GM21576 (cell line): ENCODE measurements around the gene POLK.
A peak's percentile ranks its signal among the peaks of the same experiment; 100 is the strongest.
"Not testable (repeated sequence)": the region's sequence is repeated elsewhere in the genome, so short reads cannot be mapped to it uniquely, and the experiment has no call there.

Experiments
- ATAC-seq: cut with Tn5 transposase; IDR thresholded peaks from one replicate; pipeline ENCODE4 v1.9.1; 2021; ENCODE audit warnings: mild to moderate bottlenecking, moderate library complexity; ENCODE audit not compliant: unreplicated experiment

The POLK gene

DNA sequence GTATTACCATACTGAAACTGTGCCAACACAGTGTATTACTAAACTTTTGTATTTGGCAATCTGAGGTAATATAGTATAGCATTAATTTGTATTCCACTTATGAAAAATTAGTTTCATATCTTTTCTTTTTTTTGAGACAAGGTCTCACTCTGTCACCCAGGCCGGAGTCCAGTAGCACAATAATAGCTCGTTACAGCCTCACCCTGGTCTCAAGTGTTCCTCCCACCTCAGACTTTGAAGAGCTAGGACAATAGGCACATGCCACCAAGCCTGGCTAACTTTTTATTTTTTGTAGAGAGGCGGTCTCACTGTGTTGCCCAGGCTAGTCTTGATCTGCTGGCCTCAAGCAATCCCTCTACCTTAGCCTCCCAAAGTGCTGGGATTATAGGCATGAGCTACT lies 36.1 kb downstream of the POLK start:
- ATAC-seq, result no peak

DNA sequence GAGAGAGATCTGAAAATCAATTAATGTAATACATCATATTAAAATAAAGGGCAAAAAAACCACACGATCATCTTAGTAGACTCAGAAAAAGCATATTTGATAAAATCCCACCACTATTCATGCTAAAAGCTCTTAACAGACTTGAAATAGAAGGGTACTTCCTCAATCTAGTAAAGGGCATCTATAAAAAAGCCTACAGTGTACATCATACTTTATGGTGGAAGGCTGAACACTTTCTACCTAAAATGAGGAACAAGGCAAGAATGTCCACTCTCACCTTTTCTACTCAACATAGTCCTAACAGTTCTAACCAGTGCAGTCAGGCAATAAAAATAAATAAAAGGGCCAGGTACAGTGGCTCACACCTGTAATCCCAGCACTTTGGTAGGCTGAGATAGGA lies 38.9 kb downstream of the POLK start:
- no peak for ATAC-seq

DNA sequence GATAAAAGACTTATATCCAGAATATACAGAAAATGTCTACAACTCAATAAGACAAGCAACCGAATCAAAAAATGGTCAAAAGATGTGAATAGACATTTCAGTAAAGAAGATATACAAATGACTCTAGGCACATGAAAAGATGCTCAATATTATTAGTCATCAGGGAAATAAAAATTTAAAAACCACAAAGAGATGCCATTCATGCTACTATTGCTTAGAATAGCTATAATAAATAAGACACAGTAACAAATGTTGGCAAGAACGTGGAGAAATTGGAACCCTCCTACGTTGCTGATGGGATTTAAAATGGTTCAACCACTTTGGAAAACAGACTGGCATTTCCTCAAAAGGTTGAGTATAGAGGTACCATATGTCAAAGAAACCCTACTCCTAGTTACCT lies 39.8 kb downstream of the POLK start:
- ATAC-seq, result no peak

DNA sequence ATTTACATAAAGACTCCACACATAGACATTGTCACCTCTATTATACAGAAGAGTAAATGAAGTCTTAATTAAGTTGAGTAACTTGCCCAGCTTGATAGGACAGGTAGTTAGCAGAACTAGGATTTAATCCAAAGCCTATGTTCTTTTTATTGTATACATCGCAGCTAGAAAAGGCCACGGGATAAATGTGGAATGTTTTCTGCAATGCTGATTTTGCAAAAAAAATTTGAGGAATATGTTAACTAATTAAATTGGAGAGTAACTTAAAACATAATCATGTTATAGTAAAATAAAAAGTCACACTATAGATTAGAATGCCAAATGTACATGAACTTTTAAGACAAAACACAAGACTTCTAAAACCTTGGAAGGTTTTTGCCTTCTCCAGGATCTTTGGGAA lies 41.1 kb downstream of the POLK start:
- no peak for ATAC-seq

DNA sequence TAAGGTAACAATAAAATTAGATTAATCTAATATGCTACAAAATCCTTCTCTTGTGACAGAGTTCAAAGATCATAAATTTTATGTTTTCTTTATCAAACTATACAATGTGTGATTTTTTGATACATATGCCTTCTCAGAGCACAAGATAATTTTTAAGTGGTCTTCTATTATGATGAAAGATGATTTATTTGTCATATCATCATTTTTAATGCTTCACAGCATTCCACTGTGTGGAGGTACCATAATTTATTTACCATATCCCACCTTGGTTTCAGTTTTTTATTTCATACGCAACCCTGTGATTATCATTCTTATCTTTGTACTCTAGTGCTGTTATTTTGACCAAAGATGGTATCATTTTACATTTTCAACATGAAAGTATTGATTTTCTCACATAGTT lies 41.7 kb downstream of the POLK start:
- no peak for ATAC-seq

DNA sequence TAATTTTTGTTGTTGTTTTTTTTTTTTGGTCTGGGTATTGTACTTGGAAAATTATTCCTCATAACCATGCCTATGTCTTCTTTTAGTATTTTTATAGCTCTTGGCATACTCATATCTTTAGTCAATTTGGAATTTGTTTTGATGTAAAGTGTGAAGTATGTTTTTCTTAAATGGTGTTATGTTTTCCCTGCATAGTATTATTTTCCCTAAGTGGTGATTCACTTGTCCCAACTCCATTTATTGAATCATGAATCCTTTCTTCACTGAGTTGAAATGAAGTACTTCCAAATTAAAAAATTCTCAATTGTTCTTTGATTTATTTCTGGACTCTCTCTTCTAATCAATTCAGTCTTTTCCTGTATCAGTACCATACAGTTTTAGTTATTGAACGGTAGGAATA lies 46.5 kb downstream of the POLK start:
- ATAC-seq, result no peak

DNA sequence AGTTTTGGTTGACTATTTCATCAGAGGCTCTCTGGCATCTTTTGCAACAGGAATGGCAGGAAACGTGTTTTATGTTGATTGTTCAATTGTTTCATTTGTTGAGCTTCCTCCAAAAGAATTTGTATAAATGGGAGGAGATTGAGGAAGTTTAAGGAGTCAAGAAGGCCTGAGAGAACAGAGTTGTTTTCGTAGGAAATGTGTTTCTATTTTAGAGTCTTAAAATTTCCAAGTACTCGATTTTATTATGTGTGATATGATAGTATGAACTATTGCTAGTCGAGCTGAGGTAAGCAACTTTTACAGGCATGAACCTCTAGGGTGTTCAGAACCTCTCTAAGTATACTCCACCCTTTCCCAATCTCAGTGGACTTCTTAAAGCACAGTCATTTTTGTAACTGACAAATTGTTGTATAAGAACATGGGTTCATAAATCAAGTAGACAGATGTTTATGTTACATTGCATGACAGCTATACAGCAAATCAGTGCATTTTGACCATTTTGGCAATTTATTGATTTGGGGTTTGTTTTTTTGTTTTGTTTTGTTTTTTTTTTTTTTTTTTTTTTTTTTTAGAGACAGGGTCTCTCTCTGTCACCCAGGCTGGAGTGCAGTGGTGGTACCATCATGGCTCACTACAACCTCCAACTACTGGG lies 47.4 kb downstream of the POLK start:
- ATAC-seq, result no peak

DNA sequence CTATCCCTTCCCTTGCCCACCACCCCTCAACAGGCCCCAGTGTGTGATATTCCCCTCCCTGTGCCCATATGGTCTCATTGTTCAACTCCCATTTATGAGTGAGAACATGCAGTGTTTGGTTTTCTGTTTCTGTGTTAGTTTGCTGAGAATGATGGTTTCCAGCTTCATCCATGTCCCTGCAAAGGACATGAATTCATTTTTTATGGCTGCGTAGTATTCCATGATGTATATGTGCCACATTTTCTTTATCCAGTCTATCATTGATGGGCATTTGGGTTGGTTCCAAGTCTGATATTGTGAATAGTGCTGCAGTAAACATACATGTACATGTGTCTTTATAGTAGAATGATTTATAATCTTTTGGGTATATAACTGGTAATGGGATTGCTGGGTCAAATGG lies 49.0 kb downstream of the POLK start:
- not testable (repeated sequence) for ATAC-seq

DNA sequence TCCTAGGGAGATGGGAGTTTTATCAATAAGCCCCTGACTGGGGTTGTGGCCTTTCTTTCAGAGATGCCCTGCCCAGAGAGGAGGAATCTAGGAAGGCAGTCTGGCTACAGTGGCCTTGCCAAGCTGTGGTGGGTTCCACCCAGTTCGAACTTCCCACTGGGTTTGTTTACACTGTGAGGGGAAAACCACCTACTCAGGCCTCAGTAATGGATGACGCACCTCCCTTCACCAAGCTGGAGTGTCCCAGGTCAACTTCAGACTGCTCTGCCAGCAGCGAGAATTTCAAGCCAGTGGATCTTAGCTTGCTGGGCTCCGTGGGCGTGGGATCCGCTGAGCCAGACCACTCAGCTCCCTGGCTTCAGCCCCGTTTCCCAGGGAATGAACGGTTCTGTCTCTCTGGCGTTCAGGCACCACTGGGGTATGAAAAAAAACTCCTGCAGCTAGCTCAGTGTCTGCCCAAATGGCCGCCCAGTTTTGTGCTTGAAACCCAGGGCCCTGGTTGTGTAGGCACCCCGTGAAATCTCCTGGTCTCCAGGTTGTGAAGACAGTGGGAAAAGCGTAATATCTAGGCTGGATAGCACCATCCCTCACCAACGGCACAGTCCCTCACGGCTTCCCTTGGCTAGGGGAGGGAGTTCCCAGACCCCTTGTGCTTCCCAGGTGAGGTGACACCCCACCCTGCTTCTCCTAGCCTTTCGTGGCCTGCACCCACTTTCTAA lies 54.5 kb downstream of the POLK start:
- ATAC-seq, result not testable (repeated sequence)

DNA sequence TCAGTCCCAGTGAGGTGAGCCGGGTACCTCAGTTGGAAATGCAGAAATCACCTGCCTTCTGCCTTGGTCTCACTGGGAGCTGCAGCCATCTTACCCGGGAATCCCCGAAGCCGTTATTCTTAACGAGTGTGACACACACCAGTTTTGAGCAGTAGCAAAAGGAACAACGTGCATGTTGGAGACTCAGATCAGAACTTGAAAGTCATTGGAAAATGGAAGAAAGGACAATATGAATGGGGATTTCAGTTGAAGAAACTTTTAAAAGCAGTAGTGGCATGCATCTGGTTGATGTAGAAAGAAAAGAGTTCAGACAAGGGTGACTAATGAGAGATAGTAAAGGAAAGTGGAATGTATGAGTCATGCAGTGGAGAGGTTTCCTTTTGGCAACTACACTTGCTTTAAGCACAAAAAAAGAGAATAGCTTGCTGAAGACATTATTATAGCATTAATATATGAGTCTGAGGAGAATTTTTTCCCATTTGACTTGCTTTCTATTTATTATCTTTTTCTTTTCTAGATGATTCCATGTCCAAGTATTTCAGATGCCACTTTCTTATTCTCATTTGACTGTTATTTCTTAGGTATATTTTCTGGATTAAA lies 55.1 kb downstream of the POLK start:
- peak; percentile 90 for ATAC-seq

DNA sequence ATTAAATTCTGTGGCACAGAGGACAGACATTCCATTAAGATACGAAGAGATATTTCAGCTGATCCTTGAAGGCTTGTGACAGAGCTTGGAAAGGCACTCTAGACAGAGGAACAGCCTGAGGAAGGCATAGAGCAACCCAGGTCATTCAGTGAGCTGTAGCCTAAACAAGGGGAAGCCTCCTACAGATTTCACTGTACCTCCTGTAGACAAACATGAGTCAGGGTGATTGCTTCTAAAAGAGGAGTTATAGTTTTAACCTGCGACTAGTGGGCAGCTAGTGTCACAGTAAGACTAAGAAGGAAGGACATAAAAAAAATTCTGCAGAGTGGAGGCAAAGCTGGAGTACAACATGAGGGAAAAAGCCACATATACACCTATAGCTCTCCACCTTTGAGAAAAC lies 56.0 kb downstream of the POLK start:
- ATAC-seq, result peak; percentile 40

DNA sequence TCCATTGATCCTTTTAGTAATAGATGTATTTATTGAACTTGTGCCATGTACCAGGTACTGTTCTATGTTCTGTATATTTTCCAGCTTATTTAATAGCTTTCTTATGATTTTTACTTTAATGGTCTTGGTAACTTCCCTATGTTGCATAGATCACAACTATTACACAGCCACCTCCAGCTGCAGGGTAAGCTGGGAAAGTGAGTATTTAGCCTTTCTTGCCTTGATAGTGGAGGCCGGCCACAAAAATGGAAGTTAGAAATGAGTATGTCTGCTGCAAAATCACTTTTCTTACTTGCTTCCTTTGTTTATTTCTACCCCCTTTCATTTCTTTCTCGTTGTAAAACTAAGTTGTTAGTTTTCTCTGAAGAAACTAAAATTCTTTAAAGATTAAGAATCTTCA lies 56.5 kb downstream of the POLK start:
- ATAC-seq, result no peak

DNA sequence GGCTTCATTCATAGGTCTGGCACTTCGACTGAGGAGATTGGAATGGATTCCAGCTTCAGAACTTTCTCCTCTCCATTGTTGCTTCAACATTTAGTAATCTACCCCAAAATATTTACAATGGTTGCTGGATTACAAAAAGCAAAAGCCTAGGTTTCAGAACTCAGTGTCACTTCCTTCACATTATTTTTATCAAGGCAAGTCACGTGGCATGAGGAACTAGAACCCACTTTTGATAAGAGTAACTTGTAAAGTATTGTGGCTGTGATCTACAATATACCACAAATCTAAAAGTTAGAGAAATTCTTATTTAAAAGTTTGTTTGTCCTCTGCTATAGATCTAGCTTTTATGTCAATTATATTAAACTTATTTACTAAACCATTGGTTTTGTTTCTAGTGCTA lies 59.9 kb downstream of the POLK start:
- no peak for ATAC-seq

DNA sequence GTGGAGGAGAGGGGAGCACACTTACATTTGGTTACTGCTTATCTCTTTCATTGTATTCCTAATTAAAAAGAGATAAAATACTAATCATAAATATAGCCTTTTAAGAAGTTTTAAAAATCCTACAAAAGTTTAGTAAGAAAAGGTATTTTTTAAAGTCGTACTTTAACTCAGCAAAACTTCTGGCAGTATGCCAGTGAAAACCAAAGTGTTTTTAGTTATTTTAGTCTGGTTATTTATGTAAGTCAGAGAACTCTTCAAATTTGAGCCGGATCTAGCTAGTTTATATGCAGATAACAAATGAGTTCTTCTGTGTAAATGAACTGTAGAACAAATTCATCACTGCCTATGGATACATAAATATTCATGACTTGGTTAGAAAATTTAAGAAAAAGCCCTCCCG lies 63.1 kb downstream of the POLK start:
- ATAC-seq, result no peak

DNA sequence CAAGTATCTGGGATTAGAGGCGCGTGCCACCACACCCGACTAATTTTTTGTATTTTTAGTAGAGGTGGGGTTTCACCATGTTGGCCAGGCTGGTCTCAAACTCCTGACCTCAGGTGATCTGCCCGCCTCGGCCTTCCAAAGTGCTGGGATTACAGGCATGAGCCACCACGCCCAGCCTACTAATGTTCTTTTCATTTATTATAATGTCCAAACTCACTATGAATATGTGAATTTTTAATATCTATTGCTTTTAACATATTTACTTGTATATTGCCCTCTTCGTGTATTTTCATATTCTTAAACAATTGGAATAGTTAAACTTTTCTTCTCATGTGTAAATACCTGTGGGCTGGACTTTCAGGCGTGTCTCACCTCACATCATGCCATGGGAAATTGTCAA lies 66.6 kb downstream of the POLK start:
- ATAC-seq, result not testable (repeated sequence)

DNA sequence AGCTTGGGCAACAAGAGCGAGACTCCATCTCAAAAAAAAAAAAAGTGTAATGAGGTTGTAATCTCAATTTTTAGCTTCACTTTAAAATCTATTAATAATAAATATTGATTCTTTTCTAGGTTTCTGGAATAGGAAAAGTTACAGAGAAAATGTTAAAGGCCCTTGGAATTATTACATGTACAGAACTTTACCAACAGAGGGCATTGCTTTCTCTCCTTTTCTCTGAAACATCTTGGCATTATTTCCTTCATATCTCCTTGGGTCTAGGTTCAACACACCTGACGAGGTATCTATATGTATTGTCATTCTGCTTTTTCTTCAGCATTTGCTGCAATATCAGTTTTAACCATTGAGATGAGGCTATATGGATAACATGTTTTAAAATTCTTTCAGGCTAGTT lies 73.0 kb downstream of the POLK start:
- ATAC-seq, result no peak

DNA sequence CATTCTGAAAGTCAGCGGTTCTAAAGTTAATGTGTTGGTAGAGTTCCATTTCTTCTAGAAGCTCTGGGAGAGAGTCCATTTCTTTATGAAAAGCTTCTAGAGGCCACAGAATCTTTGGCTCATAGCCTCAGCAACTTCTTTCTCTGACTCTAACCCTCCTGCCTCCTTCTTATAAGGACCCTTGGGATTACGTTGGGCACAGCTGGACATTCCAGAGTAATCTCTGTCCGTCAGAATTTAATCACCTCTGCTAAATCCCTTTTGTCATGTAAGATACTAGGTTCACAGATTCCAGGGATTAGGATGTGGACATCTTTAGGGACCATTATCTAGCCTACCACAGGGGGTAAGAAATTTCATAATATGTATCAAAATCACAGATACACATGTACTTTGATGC lies 77.0 kb downstream of the POLK start:
- ATAC-seq, result no peak

DNA sequence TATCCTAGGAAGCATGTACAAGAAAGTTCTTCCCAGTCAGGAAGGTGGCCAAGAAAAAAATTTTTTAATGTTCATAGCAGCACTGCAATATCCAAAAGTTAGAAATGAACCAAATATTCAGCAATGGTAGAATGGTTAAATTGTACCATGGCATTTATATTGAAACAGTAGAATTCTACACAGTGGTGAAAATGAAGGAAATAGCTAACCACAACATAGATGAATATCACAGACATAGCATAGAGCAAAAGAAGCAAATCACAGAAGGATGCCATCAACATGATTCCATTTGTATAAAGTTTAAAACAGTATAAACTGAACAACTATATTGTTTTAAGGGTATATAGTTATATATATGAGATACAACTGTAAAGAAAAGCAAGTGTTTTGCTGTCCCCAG lies 88.8 kb downstream of the POLK start:
- ATAC-seq, result no peak

DNA sequence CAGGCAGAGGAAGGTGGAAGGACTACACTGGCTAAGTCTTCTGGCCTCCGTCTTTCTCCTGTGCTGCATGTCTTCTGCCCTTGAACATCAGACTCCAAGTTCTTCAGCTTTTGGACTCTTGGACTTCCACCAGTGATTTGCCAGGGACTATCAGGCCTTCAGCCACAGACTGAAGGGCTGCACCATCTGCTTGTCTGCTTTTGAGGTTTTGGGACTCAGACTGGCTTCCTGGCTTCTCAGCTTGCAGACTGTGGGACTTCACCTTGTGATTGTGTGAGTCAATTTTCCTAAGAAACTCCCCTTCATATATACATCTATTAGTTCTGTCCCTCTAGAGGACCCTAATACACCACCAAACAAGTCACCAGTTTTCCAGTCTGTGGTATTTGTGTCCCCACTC lies 89.9 kb downstream of the POLK start:
- no peak for ATAC-seq

DNA sequence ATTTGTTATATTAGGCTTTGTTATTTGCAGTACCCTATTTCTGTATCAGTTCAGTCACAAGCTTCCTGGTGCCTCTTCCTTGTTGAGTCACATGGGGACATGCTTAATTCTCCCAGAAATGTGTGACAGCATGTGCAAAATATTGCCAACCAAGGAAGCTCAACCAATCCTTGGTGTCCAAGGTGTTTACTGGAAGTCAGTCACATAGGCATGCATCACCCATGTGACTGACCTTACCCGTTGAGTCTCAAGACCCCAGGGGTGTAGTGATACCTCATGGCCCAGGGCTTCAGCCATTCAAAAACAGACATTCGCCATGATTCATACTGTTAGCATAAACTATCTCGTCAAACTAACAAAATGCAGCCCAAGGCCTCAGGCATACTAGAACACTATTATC lies 90.3 kb downstream of the POLK start:
- no peak for ATAC-seq

DNA sequence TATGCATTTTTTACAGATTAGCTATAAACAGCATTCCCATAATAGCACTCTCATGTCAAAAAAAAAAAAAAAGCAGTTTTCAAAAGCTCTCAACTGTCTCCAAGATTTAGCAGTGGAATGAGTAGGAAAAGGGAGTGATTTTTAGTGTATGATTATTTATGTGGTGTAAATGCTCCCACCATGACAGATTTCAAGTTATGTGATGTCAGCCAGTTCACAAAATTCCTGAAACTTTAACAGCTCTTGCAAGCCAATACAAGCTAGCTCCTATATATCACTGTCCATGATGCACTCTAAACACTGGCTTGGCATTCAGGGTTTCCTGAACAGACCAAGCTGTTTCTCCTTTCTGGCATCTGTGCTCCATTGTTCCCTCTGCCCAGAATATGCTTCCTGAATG lies 91.7 kb downstream of the POLK start:
- ATAC-seq, result no peak

DNA sequence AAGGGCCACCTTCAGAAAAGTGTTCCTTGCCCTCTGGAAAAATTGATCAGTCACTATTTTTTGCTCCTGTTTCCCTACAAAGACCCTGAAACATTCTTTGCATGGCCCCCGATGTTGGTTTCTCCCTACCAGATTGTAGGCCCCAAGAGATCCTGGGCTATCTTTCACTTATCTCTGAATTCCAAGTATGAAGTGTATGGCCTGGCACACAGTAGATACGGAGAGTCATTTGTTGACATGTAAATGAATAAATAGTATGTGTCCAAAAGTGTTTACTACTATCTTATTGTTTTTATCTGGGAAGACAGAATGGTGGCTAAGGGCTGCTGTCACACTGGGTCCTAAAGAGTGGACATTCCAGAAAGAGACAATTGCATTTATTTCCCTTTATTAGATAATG lies 92.1 kb downstream of the POLK start:
- ATAC-seq, result no peak

DNA sequence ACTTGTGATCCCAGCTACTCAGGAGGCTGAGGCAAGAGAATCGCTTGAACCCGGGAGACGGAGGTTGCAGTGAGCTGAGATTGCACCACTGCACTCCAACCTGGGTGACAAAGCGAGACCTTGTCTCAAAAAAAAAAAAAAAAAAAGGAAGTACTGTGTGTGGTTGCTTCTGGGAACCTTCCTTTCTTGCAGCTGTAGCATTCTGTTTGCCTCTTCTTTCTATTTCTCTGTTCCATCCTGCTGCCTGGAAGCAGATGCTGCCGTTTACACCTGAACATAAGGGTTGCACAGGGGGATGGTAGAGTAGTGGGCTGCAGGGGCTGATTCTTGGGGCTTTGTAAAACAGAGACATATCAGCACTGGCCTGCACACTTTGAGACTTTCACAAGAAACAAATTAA lies 95.7 kb downstream of the POLK start:
- not testable (repeated sequence) for ATAC-seq
